SKM-1 (cell line): ENCODE data around the gene GJB1.

Experiments
- DNase-seq: peaks from one replicate; lab custom pipeline; 2025; ENCODE audit not compliant: unreplicated experiment; lab: John Stamatoyannopoulos, UW

Gene GJB1

GRCh38 chrX:71214604-71215337 is 8.3 kb upstream of the GJB1 start:
- DNase-seq = no peak

- no peak for DNase-seq
These were observed 7.6 kb upstream of the GJB1 start for GRCh38 chrX:71215338-71215912.

GRCh38 chrX:71216485-71216884 is 6.5 kb upstream of the GJB1 start:
- no peak for DNase-seq

- no peak for DNase-seq
These were observed 5.7 kb upstream of the GJB1 start for GRCh38 chrX:71217298-71217697.

DNA sequence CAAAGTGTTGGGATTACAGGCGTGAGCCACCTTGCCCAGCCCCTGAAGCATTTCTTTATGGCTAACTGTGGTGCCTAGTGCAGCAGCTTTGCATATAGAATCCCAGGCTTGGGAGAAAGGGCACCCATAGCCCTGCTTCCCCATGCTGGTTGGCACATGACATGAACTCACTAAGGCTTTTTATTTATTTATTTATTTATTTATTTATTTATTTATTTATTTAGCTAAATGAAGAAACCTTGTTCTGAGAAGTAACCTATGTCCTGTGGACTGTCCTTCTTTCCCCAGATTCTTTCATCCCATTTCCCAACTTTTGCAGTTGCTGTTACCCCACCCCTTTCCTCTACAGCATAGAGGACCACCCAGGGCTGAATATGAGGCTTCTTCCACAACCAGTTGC is 1.9 kb upstream of the GJB1 start:
- no peak for DNase-seq

- no peak for DNase-seq
These were observed 1.2 kb downstream of the GJB1 start for GRCh38 chrX:71224098-71224708.

DNA sequence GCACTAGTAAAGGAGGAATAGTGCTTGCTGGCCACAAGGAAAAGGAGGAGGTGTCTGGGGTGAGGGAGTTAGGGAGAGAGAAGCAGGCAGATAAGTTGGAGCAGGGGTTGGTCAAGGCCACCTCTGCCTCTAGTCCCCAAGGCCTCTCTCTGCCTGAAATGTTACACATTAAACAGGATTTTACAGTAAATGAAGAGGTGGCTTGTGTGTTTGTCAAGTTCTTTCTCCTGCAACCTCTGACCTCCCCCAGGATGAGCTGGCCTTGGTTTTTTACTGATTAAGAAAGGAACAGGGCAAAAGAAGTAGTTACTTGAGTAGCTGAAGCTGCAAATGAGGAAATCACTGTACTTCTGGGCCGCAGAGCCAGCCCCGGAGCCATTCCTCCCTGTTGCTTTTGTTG is 2.0 kb downstream of the GJB1 start:
- DNase-seq = no peak

DNA sequence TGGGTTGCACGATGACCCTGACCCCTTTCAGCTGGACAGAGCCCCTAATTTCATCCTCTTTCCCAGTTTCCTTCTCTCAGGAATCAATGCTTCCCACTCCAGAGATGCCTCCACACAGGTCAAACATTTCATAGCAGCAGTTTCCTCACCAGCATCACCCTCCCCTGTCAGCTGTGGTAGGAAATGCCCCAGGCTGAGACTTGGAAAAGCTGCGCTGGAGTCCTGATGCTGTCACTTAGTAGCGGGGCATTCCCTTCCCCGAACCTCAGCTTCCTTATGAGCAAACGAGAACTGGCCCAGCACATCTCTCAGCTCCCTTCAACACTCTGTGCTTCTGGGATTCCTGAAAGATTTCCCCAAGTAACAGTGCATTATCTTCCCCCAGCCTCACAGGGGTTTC is 2.7 kb downstream of the GJB1 start:
- no peak for DNase-seq

- no peak for DNase-seq
These were observed 4.5 kb downstream of the GJB1 start for GRCh38 chrX:71227370-71228062.

GRCh38 chrX:71228063-71228642 is 5.1 kb downstream of the GJB1 start:
- DNase-seq = no peak

DNA sequence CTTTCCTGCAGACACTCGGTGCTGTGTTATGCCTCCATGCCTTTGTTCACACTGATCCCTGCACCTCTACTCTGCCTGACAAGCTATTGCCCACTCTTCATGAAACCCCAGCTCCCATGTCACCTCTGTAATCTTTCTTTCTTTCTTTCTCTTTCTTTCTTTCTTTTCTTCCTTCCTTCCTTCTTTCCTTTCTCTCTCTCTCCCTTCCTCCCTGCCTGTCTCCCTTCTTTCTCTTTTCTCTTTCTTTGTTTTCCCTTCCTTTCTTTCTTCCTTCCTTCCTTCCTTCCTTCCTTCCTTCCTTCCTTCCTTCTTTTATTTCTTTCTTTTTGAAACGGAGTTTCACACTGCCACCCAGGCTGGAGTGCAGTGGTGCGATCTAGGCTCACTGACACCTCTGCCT is 12.5 kb downstream of the GJB1 start:
- no peak for DNase-seq

- no peak for DNase-seq
These were observed 13.8 kb downstream of the GJB1 start for GRCh38 chrX:71236836-71237235.

- no peak for DNase-seq
These were observed 16.8 kb downstream of the GJB1 start for GRCh38 chrX:71239781-71240180.

DNA sequence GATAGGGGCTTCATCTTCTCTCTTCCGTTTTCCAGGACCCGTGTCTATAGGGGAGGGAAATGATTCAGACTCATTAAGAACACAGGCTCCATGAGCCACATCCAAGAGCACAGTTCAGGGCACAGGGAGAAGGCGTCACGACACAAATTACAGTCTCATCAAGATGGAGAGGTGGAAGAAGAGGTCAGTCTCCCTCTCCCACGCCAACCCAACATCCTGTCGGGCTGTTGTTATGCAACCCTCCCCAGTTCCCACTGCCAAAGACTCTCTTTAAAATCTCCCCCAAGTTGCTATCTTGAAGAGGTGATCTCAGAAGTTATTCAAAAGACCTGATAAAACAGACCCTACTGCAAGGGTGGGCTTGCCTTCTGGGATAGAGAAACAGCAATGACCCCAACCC is 18.3 kb downstream of the GJB1 start:
- no peak for DNase-seq

- DNase-seq = no peak
These were observed 21.5 kb downstream of the GJB1 start for GRCh38 chrX:71244359-71245128.

GRCh38 chrX:71245159-71245558 is 22.1 kb downstream of the GJB1 start:
- DNase-seq = no peak

DNA sequence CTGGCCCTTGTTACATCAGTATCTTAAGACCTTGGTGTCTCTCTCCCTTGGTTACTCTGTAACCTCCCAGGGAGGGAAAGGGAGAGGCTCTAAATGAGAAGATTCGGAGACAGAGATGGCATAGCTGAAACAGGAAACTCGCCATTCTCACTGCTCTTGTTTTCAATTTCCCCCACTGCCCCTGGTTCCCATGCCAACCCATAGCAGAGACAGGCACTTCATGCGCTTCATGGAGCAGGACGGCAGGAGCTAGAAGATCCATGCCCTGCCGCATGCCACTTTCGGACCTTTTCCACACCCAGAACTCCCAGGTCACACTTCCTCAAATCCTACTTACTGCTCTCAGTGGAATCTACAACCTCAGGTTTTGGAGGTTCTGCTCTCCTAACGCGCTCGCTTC is 27.8 kb downstream of the GJB1 start:
- no peak for DNase-seq

DNA sequence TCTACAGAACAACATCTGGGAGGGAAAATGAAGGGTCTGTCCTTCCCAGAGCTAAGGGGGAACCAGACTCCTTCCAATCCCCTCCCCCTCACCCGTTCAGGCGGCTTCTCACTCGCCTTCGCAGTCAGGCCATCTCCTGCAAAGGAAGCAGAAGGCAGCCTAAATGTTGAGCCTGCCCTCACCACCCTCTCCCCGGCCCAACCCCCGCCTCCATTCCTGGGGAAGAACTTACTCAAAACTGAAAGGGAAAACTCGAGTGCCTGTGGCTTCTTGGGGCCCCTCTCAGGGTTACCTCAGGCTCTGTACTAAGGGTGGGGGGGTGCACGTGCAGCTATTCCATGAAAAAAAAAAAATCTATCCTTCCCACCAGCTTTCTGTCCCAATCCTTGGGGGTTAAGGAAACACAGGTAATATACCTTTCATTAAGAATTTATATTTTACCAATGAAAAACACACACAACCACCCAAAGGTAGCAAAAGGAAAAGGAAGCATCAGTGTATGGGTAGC is 28.5 kb downstream of the GJB1 start:
- DNase-seq = no peak

DNA sequence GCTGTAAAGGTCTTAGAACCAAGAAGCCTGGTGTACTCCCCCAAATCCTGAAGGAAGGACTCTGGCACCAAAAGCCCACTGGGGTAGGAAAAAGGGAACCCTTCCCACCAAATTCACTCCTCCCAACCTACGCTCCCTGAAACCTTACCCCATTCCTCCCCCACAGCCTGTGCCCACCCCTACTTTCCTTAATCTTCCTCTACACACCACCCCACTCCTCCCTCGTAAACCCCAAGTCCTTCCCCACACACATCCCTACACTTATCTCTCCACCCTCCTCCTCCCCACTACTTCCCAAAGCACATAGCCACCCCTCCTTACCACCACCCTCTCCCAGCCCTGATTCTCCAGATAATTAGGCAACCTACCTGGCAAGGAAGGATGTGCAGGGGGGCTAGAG is 29.2 kb downstream of the GJB1 start:
- no peak for DNase-seq

DNA sequence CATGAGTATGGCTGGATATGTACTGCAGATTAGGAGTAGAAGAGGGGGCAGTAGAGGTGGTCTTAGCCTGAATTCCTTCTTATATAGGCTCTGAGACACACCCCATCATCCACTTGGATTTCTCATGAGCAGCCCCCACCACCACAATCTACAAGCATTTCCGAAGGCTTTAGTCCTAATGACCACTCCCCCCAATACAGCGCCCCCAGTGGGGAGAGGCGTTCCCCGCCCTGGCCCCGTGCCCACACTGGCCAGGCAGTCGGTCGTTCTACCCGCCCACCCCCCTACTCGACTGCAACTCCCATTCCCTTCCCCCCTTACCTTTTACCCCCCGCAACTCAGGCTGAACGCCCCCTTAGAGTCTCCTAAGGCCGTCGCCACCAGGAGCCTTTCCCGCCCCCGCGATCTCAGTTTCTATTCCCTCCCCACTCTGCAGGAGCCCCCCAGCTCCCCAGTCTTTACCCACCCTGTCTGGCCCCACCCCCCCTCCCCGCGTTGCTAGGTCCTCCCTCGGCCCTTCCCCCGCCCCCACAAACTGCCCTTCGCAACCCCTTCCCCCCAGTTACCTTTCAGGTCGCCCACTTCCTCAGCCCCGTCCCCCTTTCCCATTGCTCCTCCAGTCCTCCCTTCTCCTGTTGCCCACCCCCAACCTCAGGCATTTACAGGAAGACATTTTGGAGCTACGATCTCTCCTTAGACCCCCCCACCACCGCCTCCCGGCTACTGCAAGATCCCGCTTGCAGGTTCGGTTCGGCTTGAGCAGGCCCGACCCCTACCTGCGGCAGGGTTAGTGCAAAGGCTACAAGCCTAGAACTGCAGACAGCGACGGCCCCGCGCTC is 30.4 kb downstream of the GJB1 start:
- DNase-seq = no peak
